Choroid plexus epithelial cell (primary cell): Measurements from ENCODE around the gene WDR44.

Experiments used
- DNase-seq: peaks from one replicate; pipeline ENCODE4 v3.0.0-alpha.2; 2010; ENCODE audit warnings: low read depth
- H3K4me3 ChIP-seq: 2 replicates; pipeline ENCODE4 v1.5.1; 2011; ENCODE audit warnings: low read depth, mild to moderate bottlenecking, control low read depth, low read length, moderate library complexity
- CTCF ChIP-seq: conservative IDR thresholded peaks from 2 replicates; pipeline ENCODE4 v1.5.1; 2011; ENCODE audit warnings: low read depth, mild to moderate bottlenecking, control low read depth, inconsistent platforms, low read length, moderate library complexity

WDR44 gene

GRCh38 chrX:118349188-118349587 lies 3.3 kb downstream of the WDR44 start:
- no peak for DNase-seq
- no peak for TF ChIP-seq CTCF
- H3K4me3 ChIP-seq = no peak overlapping the region

GRCh38 chrX:118350221-118350620 lies 4.3 kb downstream of the WDR44 start:
- no peak overlapping the region for H3K4me3 ChIP-seq
- TF ChIP-seq CTCF = no peak
- peak; percentile 42 for DNase-seq

- no peak overlapping the region for H3K4me3 ChIP-seq
These were observed 4.8 kb downstream of the WDR44 start for GRCh38 chrX:118350706-118351105.

GRCh38 chrX:118352566-118352965 lies 6.7 kb downstream of the WDR44 start:
- no peak for DNase-seq
- TF ChIP-seq CTCF = no peak
- H3K4me3 ChIP-seq = no peak overlapping the region

More at GRCh38 chrX:118350706-118351105, 4.8 kb downstream of the WDR44 start:
- TF ChIP-seq CTCF = no peak
- DNase-seq = no peak

GRCh38 chrX:118353081-118353850 lies 7.4 kb downstream of the WDR44 start:
- no peak for TF ChIP-seq CTCF
- no peak overlapping the region for H3K4me3 ChIP-seq
- DNase-seq = peak; percentile 22

- TF ChIP-seq CTCF = no peak
- no peak for DNase-seq
These were observed 9.5 kb downstream of the WDR44 start for GRCh38 chrX:118355225-118355920.

More at GRCh38 chrX:118355225-118355920, 9.5 kb downstream of the WDR44 start:
- no peak overlapping the region for H3K4me3 ChIP-seq
